Mucosa of stomach (tissue), 1 donor: ENCODE data around the gene MAPK14.
A peak's percentile ranks its signal among the peaks of the same experiment; 100 is the strongest.

Experiments
- H3K27me3 ChIP-seq: one replicate; pipeline ENCODE4 v1.7.0; 2013; ENCODE audit warnings: mild to moderate bottlenecking, low read length; ENCODE audit not compliant: control insufficient read depth, insufficient read depth
- H3K36me3 ChIP-seq: one replicate; pipeline ENCODE4 v1.7.0; 2013; ENCODE audit warnings: low read length; ENCODE audit not compliant: control insufficient read depth, insufficient read depth
- H3K4me1 ChIP-seq: one replicate; pipeline ENCODE4 v1.7.0; 2013; ENCODE audit warnings: mild to moderate bottlenecking, low read length; ENCODE audit not compliant: control insufficient read depth, insufficient read depth
- H3K4me3 ChIP-seq: one replicate; pipeline ENCODE4 v1.7.0; 2013; ENCODE audit warnings: low read length
- H3K9ac ChIP-seq: one replicate; pipeline ENCODE4 v1.7.0; 2013; ENCODE audit warnings: mild to moderate bottlenecking, low read length, moderate library complexity
- H3K9me3 ChIP-seq: one replicate; pipeline ENCODE4 v1.7.0; 2013; ENCODE audit warnings: mild to moderate bottlenecking, low read length, moderate library complexity; ENCODE audit not compliant: control insufficient read depth
- donor health status: Pancreatic carcinoma.

MAPK14 gene

GRCh38 chr6:36095497-36096391, 68.1 kb downstream of the MAPK14 start:
- H3K36me3 ChIP-seq, result no peaks in the 10 kb centered on the region
- peaks cover 34% of the 10 kb centered on the region for H3K4me1 ChIP-seq
- peak overlapping the region; percentile 6 for H3K9ac ChIP-seq
- no peaks in the 10 kb centered on the region for H3K27me3 ChIP-seq
- H3K4me3 ChIP-seq, result no peak overlapping the region
- no peaks in the 10 kb centered on the region for H3K9me3 ChIP-seq

- no peak overlapping the region for H3K9ac ChIP-seq
- H3K4me1 ChIP-seq, result peaks cover 34% of the 10 kb centered on the region
- H3K27me3 ChIP-seq, result no peaks in the 10 kb centered on the region
- H3K4me3 ChIP-seq, result no peak overlapping the region
- H3K36me3 ChIP-seq, result no peaks in the 10 kb centered on the region
- H3K9me3 ChIP-seq, result no peaks in the 10 kb centered on the region
Measured at GRCh38 chr6:36098253-36098919, 70.8 kb downstream of the MAPK14 start.

GRCh38 chr6:36098920-36099647, 71.5 kb downstream of the MAPK14 start:
- Histone ChIP-seq H3K4me1 (peaks cover 33% of the 10 kb centered on the region), H3K36me3 (peaks cover 6% of the 10 kb centered on the region), H3K4me3 (no peak overlapping the region), H3K9me3 (no peaks in the 10 kb centered on the region), H3K9ac (no peak overlapping the region), H3K27me3 (no peaks in the 10 kb centered on the region)

- H3K4me1 ChIP-seq, result peaks cover 24% of the 10 kb centered on the region
- no peaks in the 10 kb centered on the region for H3K27me3 ChIP-seq
- no peak overlapping the region for H3K9ac ChIP-seq
- no peak overlapping the region for H3K4me3 ChIP-seq
- H3K36me3 ChIP-seq, result peaks cover 7% of the 10 kb centered on the region
- H3K9me3 ChIP-seq, result no peaks in the 10 kb centered on the region
Measured at GRCh38 chr6:36099869-36100483, 72.4 kb downstream of the MAPK14 start.

- peaks cover 8% of the 10 kb centered on the region for H3K4me1 ChIP-seq
- H3K9ac ChIP-seq, result no peak overlapping the region
- no peaks in the 10 kb centered on the region for H3K9me3 ChIP-seq
- H3K4me3 ChIP-seq, result no peak overlapping the region
- peaks cover 7% of the 10 kb centered on the region for H3K36me3 ChIP-seq
- H3K27me3 ChIP-seq, result no peaks in the 10 kb centered on the region
Measured at GRCh38 chr6:36101691-36102090, 74.1 kb downstream of the MAPK14 start.

GRCh38 chr6:36102853-36103252, 75.2 kb downstream of the MAPK14 start:
- Histone ChIP-seq H3K4me3 (no peak overlapping the region), H3K4me1 (no peaks in the 10 kb centered on the region), H3K9ac (no peak overlapping the region), H3K27me3 (no peaks in the 10 kb centered on the region), H3K9me3 (no peaks in the 10 kb centered on the region), H3K36me3 (peaks cover 7% of the 10 kb centered on the region)

GRCh38 chr6:36104836-36105235, 77.2 kb downstream of the MAPK14 start:
- Histone ChIP-seq H3K27me3 (no peaks in the 10 kb centered on the region), H3K9me3 (no peaks in the 10 kb centered on the region), H3K4me1 (no peaks in the 10 kb centered on the region), H3K9ac (no peak overlapping the region), H3K36me3 (peaks cover 7% of the 10 kb centered on the region), H3K4me3 (no peak overlapping the region)

GRCh38 chr6:36109092-36109491, 81.5 kb downstream of the MAPK14 start:
- H3K36me3 ChIP-seq, result peaks cover under 1% of the 10 kb centered on the region
- H3K4me3 ChIP-seq, result no peak overlapping the region
- H3K4me1 ChIP-seq, result no peaks in the 10 kb centered on the region
- no peaks in the 10 kb centered on the region for H3K27me3 ChIP-seq
- H3K9ac ChIP-seq, result no peak overlapping the region
- H3K9me3 ChIP-seq, result no peaks in the 10 kb centered on the region

GRCh38 chr6:36110050-36110449, 82.4 kb downstream of the MAPK14 start:
- Histone ChIP-seq H3K4me1 (no peaks in the 10 kb centered on the region), H3K36me3 (no peaks in the 10 kb centered on the region), H3K4me3 (no peak overlapping the region), H3K27me3 (no peaks in the 10 kb centered on the region), H3K9ac (no peak overlapping the region), H3K9me3 (no peaks in the 10 kb centered on the region)

- H3K4me1 ChIP-seq, result no peaks in the 10 kb centered on the region
- no peak overlapping the region for H3K4me3 ChIP-seq
- no peaks in the 10 kb centered on the region for H3K9me3 ChIP-seq
- no peaks in the 10 kb centered on the region for H3K27me3 ChIP-seq
- H3K36me3 ChIP-seq, result no peaks in the 10 kb centered on the region
- H3K9ac ChIP-seq, result no peak overlapping the region
Measured at GRCh38 chr6:36110863-36111262, 83.3 kb downstream of the MAPK14 start.

GRCh38 chr6:36111526-36111925, 83.9 kb downstream of the MAPK14 start:
- Histone ChIP-seq H3K9ac (no peak overlapping the region), H3K36me3 (no peaks in the 10 kb centered on the region), H3K4me1 (peaks cover 3% of the 10 kb centered on the region), H3K4me3 (no peak overlapping the region), H3K9me3 (no peaks in the 10 kb centered on the region), H3K27me3 (no peaks in the 10 kb centered on the region)
